CD4-positive, alpha-beta memory T cell (primary cell): Measurements from ENCODE around the gene REPIN1. TPM values are rescaled to one million over a fixed set of nuclear protein-coding genes. Genes with fewer than 3 reads are reported as not detected.
A peak's percentile ranks its signal among the peaks of the same experiment; 100 is the strongest.

Experiments used
- CTCF ChIA-PET: fragments of 350-600 bp; sonication (Branson Sonifier 250); formaldehyde crosslinking; loops from one replicate; lab custom pipeline; 2021; ENCODE audit warnings: inconsistent platforms; ENCODE audit not compliant: partially characterized antibody; lab: Charles Lee
- POLR2A ChIA-PET: fragments of 350-600 bp; sonication (Branson Sonifier 250); formaldehyde crosslinking; loops from one replicate; lab custom pipeline; 2021; ENCODE audit not compliant: partially characterized antibody; lab: Charles Lee
- DNase-seq, 5 donors: peaks; one replicate each; pipeline versions ENCODE4 v3.0.0 to v3.0.0-alpha.2; 2020 to 2022; ENCODE audit warnings: mixed read lengths in 1 of 5
- H3K27ac ChIP-seq: one replicate; pipeline ENCODE4 v1.7.0; 2013; ENCODE audit warnings: low read depth, low read length
- H3K27me3 ChIP-seq: 2 replicates; pipeline ENCODE4 v1.7.0; 2013; ENCODE audit warnings: mild to moderate bottlenecking, low read length, moderate library complexity; ENCODE audit not compliant: insufficient read depth
- H3K36me3 ChIP-seq: 2 replicates; pipeline ENCODE4 v1.7.0; 2013; ENCODE audit warnings: mild to moderate bottlenecking, low read length, moderate library complexity; ENCODE audit not compliant: insufficient read depth
- H3K4me1 ChIP-seq: 2 replicates; pipeline ENCODE4 v1.7.0; 2013; ENCODE audit warnings: mild to moderate bottlenecking, low read length, moderate library complexity; ENCODE audit not compliant: insufficient read depth
- H3K4me3 ChIP-seq, 2 donors: one replicate each; pipeline ENCODE4 v1.7.0; 2013; ENCODE audit warnings: low read length in 2 of 2, mild to moderate bottlenecking in 1 of 2
- H3K9me3 ChIP-seq, 2 donors: one replicate each; pipeline ENCODE4 v1.7.0; 2013; ENCODE audit warnings: low read length in 2 of 2, control low read depth in 1 of 2; ENCODE audit not compliant: control insufficient read depth in 1 of 2
- H3K27ac Mint-ChIP-seq, 7 donors: one replicate each; pipeline ENCODE4 v1.8.0; 2020 to 2021; ENCODE audit warnings: mixed read lengths in 7 of 7, mild to moderate bottlenecking in 6 of 7, inconsistent platforms in 3 of 7, moderate library complexity in 3 of 7
- H3K27me3 Mint-ChIP-seq, 2 donors: one replicate each; pipeline ENCODE4 v1.8.0; 2020 to 2021; ENCODE audit warnings: mixed read lengths in 2 of 2
- H3K36me3 Mint-ChIP-seq, 2 donors: one replicate each; pipeline ENCODE4 v1.8.0; 2020 to 2021; ENCODE audit warnings: mixed read lengths in 2 of 2, inconsistent platforms in 1 of 2, mild to moderate bottlenecking in 1 of 2
- H3K4me1 Mint-ChIP-seq, 4 donors: one replicate each; pipeline ENCODE4 v1.8.0; 2020 to 2021; ENCODE audit warnings: mixed read lengths in 4 of 4, mild to moderate bottlenecking in 1 of 4
- H3K4me3 Mint-ChIP-seq, 8 donors: one replicate each; pipeline ENCODE4 v1.8.0; 2020 to 2021; ENCODE audit warnings: mixed read lengths in 8 of 8, mild to moderate bottlenecking in 7 of 8, moderate library complexity in 6 of 8, inconsistent platforms in 3 of 8
- H3K9me3 Mint-ChIP-seq, 8 donors: one replicate each; pipeline ENCODE4 v1.8.0; 2020 to 2021; ENCODE audit warnings: mixed read lengths in 8 of 8, mild to moderate bottlenecking in 5 of 8, inconsistent platforms in 3 of 8, moderate library complexity in 1 of 8
- intact Hi-C: fragments of 100-400 bp; cut with micrococcal nuclease; formaldehyde crosslinking; loops from one replicate; pipeline ENCODE4 v1.15.1; 2023
- polyA plus RNA-seq, 2 donors: library from polyadenylated mRNA; unstranded; fragments of 300-500 nt; fragmentation: Illumina TruSeq; gene quantifications; one replicate each; pipeline ENCODE4 v1.2.3, GENCODE V29; 2021
- total RNA-seq, 2 experiments: library from RNA; stranded (reverse); gene quantifications; one replicate each; pipeline ENCODE4 v1.2.3, GENCODE V29; 2021

The REPIN1 gene
- total and polyA plus RNA-seq, 4 experiments from 2014 or later: 29.4 to 78.5 (median 67.1) TPM

DNA sequence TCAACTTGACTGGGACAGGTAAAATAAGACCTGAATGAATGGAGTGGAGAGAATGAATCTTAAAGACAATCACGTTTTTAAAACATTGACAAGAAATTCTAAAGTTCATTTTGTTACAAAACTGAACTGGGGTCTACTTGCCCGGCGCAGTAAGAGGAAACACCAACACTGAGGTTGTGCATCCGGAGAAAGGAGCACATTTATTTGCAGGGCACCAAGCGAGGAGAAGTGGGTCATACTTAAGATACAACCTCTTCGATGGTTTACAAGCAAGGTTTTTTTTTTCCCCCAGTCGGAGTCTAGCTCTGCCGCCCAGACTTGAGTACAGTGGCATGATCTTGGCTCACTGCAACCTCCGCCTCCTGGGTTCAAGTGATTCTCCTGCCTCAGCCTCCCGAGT, 3.4 kb upstream of the REPIN1 start:
- Histone ChIP-seq H3K4me3 (no peak overlapping the region), H3K27ac (no peak overlapping the region), H3K4me1 (peaks cover 20% of the 10 kb centered on the region), H3K36me3 (no peaks in the 10 kb centered on the region), H3K27me3 (no peaks in the 10 kb centered on the region), H3K9me3 (no peaks in the 10 kb centered on the region)
- H3K36me3 Mint-ChIP-seq: peaks cover 0 to 5% of the 10 kb centered on the region in 2 donors
- ChIA-PET POLR2A (interaction anchor here (1.0 to 6.9 kb wide), 2 partner anchors 8 to 40 kb away, joined by 4 to 101 read pairs; a partner anchor contains a TSS), CTCF (interaction anchor here (1.2 to 6.1 kb wide), 5 partner anchors 9 to 390 kb away, joined by 3 to 55 read pairs (median 5); no protein-coding TSS in a partner anchor)
- no peaks in the 10 kb centered on the region for H3K27me3 Mint-ChIP-seq
- DNase-seq: no peak
- no peak overlapping the region for H3K4me3 Mint-ChIP-seq
- intact Hi-C loops: no loop called here
- H3K9me3 Mint-ChIP-seq: no peaks in the 10 kb centered on the region
- H3K27ac Mint-ChIP-seq: no peak overlapping the region
- peaks cover 8 to 42% (median 18%) of the 10 kb centered on the region in 4 donors for H3K4me1 Mint-ChIP-seq

DNA sequence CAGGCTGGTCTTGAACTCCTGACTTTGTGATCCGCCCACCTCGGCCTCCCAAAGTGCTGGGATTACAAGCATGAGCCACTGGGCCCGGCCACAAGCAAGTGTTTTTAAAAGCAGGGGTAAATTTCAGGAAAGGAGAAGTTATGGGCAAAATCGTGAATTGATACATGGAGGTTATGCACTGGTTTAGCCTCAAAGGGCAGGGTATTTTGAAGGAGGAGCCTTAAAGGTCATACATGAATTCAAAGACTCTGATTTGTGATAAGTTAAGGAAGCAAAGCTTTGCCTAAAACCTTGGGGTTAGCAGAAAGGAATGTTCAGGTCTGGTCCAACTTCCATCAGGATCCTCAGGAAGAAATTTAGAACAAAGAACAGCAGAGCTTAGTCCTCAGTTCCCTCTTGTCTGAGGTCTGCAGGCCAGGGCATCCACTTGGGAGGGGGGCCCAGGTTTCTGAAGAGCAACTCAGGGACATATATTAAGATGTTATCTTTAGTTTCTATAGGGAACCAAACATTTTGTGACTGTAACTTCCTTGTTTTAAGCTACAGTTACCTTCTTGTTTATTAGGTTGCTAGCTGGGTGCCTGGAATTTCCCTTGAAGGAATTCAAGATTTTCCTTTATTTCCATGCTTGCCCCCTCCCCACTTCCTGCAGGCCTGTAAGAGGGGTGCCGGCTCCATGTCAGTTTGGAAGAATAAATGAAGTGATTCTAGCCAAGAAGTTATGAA, 2.8 kb upstream of the REPIN1 start:
- H3K27me3 ChIP-seq: no peaks in the 10 kb centered on the region
- Mint-ChIP-seq H3K9me3 (no peaks in the 10 kb centered on the region), H3K27me3 (no peaks in the 10 kb centered on the region), H3K4me3 (peak overlapping the region in 4 of 8 donors; percentile 34 to 54 (median 50)), H3K27ac (peak overlapping the region in 6 of 7 donors; percentile 18 to 80 (median 51)), H3K4me1 (peaks cover 12 to 47% (median 23%) of the 10 kb centered on the region in 4 donors), H3K36me3 (peaks cover 3 to 10% of the 10 kb centered on the region in 2 donors)
- POLR2A ChIA-PET: interaction anchor here (0.6 to 6.9 kb wide), 4 partner anchors 8 to 40 kb away, joined by 3 to 101 read pairs (median 4); a partner anchor contains a TSS
- intact Hi-C loops: no loop called here
- no peak for DNase-seq
- H3K36me3 ChIP-seq: peaks cover 4% of the 10 kb centered on the region
- no peaks in the 10 kb centered on the region for H3K9me3 ChIP-seq
- peaks cover 26% of the 10 kb centered on the region for H3K4me1 ChIP-seq
- no peak overlapping the region for H3K4me3 ChIP-seq
- CTCF ChIA-PET: interaction anchor here (1.2 to 6.1 kb wide), 6 partner anchors 10 to 390 kb away, joined by 3 to 55 read pairs (median 6); a partner anchor contains a TSS
- no peak overlapping the region for H3K27ac ChIP-seq

DNA sequence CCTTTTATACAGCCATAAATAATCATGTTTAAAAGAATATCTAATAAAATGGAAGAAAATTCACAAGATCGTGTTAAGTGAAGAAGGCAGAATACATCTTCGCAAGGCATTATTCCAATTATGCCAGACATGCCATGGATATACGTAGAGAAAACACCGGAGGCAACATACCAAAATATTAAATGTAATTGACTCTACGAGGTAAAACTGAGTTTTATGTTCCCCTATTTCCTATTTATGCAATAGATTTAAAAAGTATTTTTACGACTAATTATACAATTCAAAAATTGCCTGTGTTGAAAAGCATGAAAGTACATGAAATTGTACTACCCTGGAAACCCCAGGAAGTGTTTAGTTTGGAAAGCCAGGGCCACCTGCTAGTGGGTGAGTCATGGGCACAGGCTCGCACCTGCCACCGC, 936 bp upstream of the REPIN1 start:
- no peaks in the 10 kb centered on the region for H3K9me3 ChIP-seq
- H3K4me3 ChIP-seq: peak overlapping the region; percentile 54 to 89
- peak overlapping the region; percentile 83 to 96 (median 89) for H3K27ac Mint-ChIP-seq
- H3K4me3 Mint-ChIP-seq: peak overlapping the region; percentile 85 to 98 (median 90)
- peak overlapping the region; percentile 75 for H3K27ac ChIP-seq
- H3K27me3 ChIP-seq: no peaks in the 10 kb centered on the region
- POLR2A ChIA-PET: interaction anchor here (0.6 to 6.9 kb wide), 14 partner anchors 10 to 643 kb away, joined by 3 to 101 read pairs (median 4); partner anchors contain the start of genes GIMAP4, GIMAP7, GIMAP8 and ZNF775
- intact Hi-C loops: loop anchor here (1.0 to 2.0 kb wide), 3 partner anchors 12 to 45 kb away; partner anchors contain the start of genes ACTR3C, LRRC61 and ZNF775
- H3K36me3 Mint-ChIP-seq: peaks cover 7 to 11% of the 10 kb centered on the region in 2 donors
- no peak for DNase-seq
- H3K36me3 ChIP-seq: peaks cover 8% of the 10 kb centered on the region
- no peaks in the 10 kb centered on the region for H3K27me3 Mint-ChIP-seq
- H3K4me1 Mint-ChIP-seq: peaks cover 13 to 39% (median 23%) of the 10 kb centered on the region in 4 donors
- H3K4me1 ChIP-seq: peaks cover 26% of the 10 kb centered on the region
- CTCF ChIA-PET: interaction anchor here (1.2 to 6.1 kb wide), 4 partner anchors 10 to 13 kb away, joined by 4 to 55 read pairs (median 10); partner anchors contain the start of gene ZNF775
- no peaks in the 10 kb centered on the region for H3K9me3 Mint-ChIP-seq

DNA sequence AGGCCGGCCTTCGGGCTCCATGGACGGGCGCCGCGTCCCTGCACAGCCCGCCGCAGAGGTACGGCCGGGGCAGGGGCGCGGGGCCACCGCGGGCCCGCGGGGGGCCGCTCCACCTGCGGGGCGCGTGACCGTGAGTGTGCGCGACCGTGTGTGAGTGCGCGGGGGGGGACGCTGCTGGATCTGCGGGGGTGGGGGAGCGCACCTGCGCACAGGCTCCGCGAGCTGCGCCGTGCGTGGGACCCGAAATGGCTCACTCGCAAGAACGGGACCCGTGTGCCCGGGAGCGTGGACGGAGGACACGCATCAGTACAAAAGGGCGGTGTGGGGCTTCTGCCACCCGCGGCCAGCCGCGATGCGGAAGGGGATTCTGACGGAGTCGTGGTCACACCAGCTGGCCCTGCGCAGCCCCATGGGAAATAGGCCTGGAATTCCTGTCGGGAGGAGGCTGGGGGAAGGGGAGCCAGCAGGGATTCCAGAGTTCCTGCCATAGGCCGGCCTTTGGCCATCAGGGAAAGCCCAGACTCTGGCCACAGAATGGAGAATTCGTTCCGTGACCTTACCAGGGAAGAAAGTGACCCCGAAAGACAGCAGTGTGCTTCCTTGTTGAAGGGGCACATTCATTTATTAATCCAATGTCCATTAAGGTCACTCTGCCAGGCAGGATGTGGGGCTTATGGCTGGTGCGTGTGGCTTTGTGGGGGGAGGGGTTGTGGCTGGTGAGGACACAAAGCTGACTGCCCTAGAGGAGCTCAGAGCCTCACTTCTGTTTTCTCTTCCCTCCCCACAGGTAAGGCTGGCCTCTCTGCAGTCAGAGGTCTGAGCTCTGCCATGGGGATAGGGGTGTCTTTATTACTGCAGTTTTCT, 494 bp downstream of the REPIN1 start:
- DNase-seq: peak in 4 of 5 donors; percentile 64 to 71 (median 66)
- ChIA-PET CTCF (interaction anchor here (0.7 to 6.1 kb wide), 5 partner anchors 9 to 386 kb away, joined by 3 to 55 read pairs (median 3); partner anchors contain the start of gene ZNF775), POLR2A (interaction anchor here (0.6 to 6.9 kb wide), 22 partner anchors 9 to 858 kb away, joined by 3 to 101 read pairs (median 4); partner anchors contain the start of genes ABCF2, ACTR3C, GIMAP4 and GIMAP7)
- Histone ChIP-seq H3K27ac (peak overlapping the region; percentile 75), H3K9me3 (no peaks in the 10 kb centered on the region), H3K4me3 (peak overlapping the region; percentile 64 to 89), H3K27me3 (no peaks in the 10 kb centered on the region), H3K36me3 (peaks cover 13% of the 10 kb centered on the region), H3K4me1 (peaks cover 24% of the 10 kb centered on the region)
- Mint-ChIP-seq H3K4me3 (peak overlapping the region; percentile 91 to 98 (median 95)), H3K27me3 (no peaks in the 10 kb centered on the region), H3K4me1 (peaks cover 10 to 42% (median 23%) of the 10 kb centered on the region in 4 donors), H3K36me3 (peaks cover 12 to 21% of the 10 kb centered on the region in 2 donors), H3K9me3 (no peaks in the 10 kb centered on the region), H3K27ac (peak overlapping the region; percentile 79 to 94 (median 92))
- intact Hi-C loops: loop anchor here (1.0 to 2.0 kb wide), 3 partner anchors 10 to 46 kb away; partner anchors contain the start of genes ACTR3C, LRRC61 and ZNF775

GRCh38 chr7:150369748-150370501, 1.3 kb downstream of the REPIN1 start:
- Mint-ChIP-seq H3K27me3 (no peaks in the 10 kb centered on the region), H3K4me3 (peak overlapping the region; percentile 91 to 98 (median 95)), H3K4me1 (peaks cover 10 to 47% (median 25%) of the 10 kb centered on the region in 4 donors), H3K36me3 (peaks cover 12 to 25% of the 10 kb centered on the region in 2 donors), H3K27ac (peak overlapping the region; percentile 79 to 94 (median 92)), H3K9me3 (no peaks in the 10 kb centered on the region)
- Histone ChIP-seq H3K36me3 (peaks cover 13% of the 10 kb centered on the region), H3K27me3 (no peaks in the 10 kb centered on the region), H3K4me1 (peaks cover 22% of the 10 kb centered on the region), H3K4me3 (peak overlapping the region; percentile 64 to 89), H3K9me3 (no peaks in the 10 kb centered on the region), H3K27ac (peak overlapping the region; percentile 75)
- no peak for DNase-seq
- CTCF ChIA-PET: interaction anchor here (0.7 to 6.1 kb wide), 5 partner anchors 8 to 385 kb away, joined by 3 to 55 read pairs (median 3); partner anchors contain the start of gene ZNF775
- POLR2A ChIA-PET: interaction anchor here (1.1 to 6.9 kb wide), 11 partner anchors 8 to 857 kb away, joined by 3 to 101 read pairs (median 7); partner anchors contain the start of genes ABCF2, ACTR3C, GIMAP7 and LRRC61
- intact Hi-C loops: loop anchor here (2.0 kb wide), 1 partner anchor 47 kb away; the partner anchor contains the start of genes ACTR3C and LRRC61
